ENCODE measurements around the gene ZCCHC14. TPM values are rescaled to one million over a fixed set of nuclear protein-coding genes. Genes with fewer than 3 reads are reported as not detected.
"Not testable (repeated sequence)": the region's sequence is repeated elsewhere in the genome, so short reads cannot be mapped to it uniquely, and the experiment has no call there.

ZCCHC14 gene
- total and polyA plus RNA-seq, 10 of the 15 experiments (the other 5 are each of a cell fraction or from before 2014, with no cell fraction given): 0.02 to 0.26 (median 0.05) TPM; not detected in 3

DNA sequence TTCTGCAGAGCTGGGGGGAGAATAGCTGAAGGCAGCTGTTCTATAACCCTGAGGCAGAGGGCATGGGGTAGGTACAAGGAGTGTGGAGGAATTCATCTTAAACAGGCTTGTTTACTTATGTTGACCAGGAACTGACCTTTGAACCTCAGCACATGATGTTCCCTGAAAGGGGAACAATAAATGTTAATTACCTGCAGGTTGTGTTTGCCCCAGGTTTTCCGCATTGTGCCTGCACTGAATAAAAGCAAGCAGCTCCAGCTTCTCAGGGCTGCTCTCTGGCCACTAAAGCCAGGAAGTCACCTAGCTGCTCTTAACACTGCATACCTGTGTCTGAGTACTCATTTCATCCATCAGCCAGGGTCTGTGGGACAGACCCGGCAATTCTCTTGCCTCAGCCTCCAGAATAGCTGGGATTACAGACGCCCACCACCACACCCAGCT is 113.5 kb downstream of the ZCCHC14 start:
- in situ Hi-C loops (cut with MboI); H2AFZ ChIP-seq (ENCODE audit: control insufficient read depth, low read depth, low read length); H3K27ac ChIP-seq (ENCODE audit: control insufficient read depth, insufficient read depth); DNase-seq (ENCODE audit: low read depth, low spot score); H3K9me3 ChIP-seq (replicated peaks; ENCODE audit: control insufficient read depth, insufficient read depth, low read length); FAIRE-seq; ATAC-seq; H3K4me3 ChIP-seq; H4K20me1 ChIP-seq (ENCODE audit: control insufficient read depth, insufficient read depth); H3K9ac ChIP-seq (ENCODE audit: control insufficient read depth, insufficient read depth, low read length); intact Hi-C loops (cut with micrococcal nuclease; ENCODE audit: unreplicated experiment); H3K36me3 ChIP-seq (ENCODE audit: control insufficient read depth in 2 of 2, insufficient read depth in 2 of 2, low read length in 1 of 2); BruUV-seq (replicated peaks); SMC1A ChIA-PET (ENCODE audit: uncharacterized antibody, unreplicated experiment); H3K4me1 ChIP-seq (ENCODE audit: control insufficient read depth, insufficient read depth, low read length); H3K27me3 ChIP-seq (replicated peaks in 1 of 2; ENCODE audit: control insufficient read depth in 2 of 2, insufficient read depth in 2 of 2, low read length in 1 of 2): not testable (repeated sequence)
- ChIA-PET RAD21 (ENCODE audit: unreplicated experiment) (interaction anchor here (0.6 kb wide), 1 partner anchor 121 kb away, joined by 4 read pairs; no protein-coding TSS in a partner anchor), CTCF (interaction anchor here (0.9 kb wide), 1 partner anchor 64 kb away, joined by 3 read pairs; no protein-coding TSS in a partner anchor), POLR2A (interaction anchor here (0.6 kb wide), 1 partner anchor 63 kb away, joined by 4 read pairs; no protein-coding TSS in a partner anchor)
- 97% methylated on average over 3 of the region's 3 CpGs for WGBS (ENCODE audit: insufficient coverage, insufficient replicate concordance, low lambda C conversion rate, missing lambda C conversion rate)
- TF ChIP-seq BHLHE40 (IDR thresholded peaks at IDR 0.05; ENCODE audit: borderline replicate concordance in 1 of 2, low read depth in 2 of 2, low read length in 1 of 2) (peak in 1 of 2 experiments; percentile 58; a peak in 2 of 4 replicates), NR2C1 (IDR thresholded peaks at IDR 0.05) (peak; percentile 60)
- Histone ChIP-seq H3K4me2 (ENCODE audit: control insufficient read depth, insufficient read depth) (peak overlapping the region; percentile 9; the same call in 1 of the 2 replicates), H3K79me2 (ENCODE audit: control insufficient read depth, insufficient read depth, low read length) (peaks cover 64% of the 10 kb centered on the region)

DNA sequence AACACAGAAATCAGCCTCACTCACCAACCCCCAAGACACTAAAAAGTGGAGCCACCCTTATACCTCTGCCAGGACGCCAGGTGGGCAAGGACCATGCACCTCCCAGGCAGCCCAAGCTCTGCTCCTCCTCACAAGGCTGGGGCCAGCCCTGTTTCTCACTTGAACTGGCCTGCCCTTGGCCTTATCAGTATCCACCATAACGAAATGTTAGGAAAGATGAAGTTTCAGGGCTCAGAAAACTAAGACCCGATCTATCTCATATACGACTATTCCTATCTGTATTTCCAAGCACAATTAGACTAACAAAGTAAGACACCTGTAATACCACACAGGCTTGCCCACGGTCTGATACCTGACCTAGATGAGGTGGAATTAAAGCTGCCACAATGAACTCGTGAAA is 116.2 kb downstream of the ZCCHC14 start:
- DNase-seq (ENCODE audit: low read depth, low spot score): no peak
- intact Hi-C loops (cut with micrococcal nuclease; ENCODE audit: unreplicated experiment): no loop called here
- FAIRE-seq: no peak
- Histone ChIP-seq H2AFZ (ENCODE audit: control insufficient read depth, low read depth, low read length) (no peak overlapping the region), H3K4me3 (no peak overlapping the region), H3K4me1 (ENCODE audit: control insufficient read depth, insufficient read depth, low read length) (peaks cover 10% of the 10 kb centered on the region), H4K20me1 (ENCODE audit: control insufficient read depth, insufficient read depth) (no peaks in the 10 kb centered on the region), H3K27me3 (replicated peaks in 1 of 2; ENCODE audit: control insufficient read depth in 2 of 2, insufficient read depth in 2 of 2, low read length in 1 of 2) (no peaks in the 10 kb centered on the region), H3K27ac (ENCODE audit: control insufficient read depth, insufficient read depth) (no peak overlapping the region), H3K9ac (ENCODE audit: control insufficient read depth, insufficient read depth, low read length) (no peak overlapping the region), H3K36me3 (ENCODE audit: control insufficient read depth in 2 of 2, insufficient read depth in 2 of 2, low read length in 1 of 2) (peaks cover 0 to 3% of the 10 kb centered on the region in 2 experiments; a peak in 1 of 4 replicates), H3K79me2 (ENCODE audit: control insufficient read depth, insufficient read depth, low read length) (peaks cover 65% of the 10 kb centered on the region), H3K4me2 (ENCODE audit: control insufficient read depth, insufficient read depth) (no peak overlapping the region), H3K9me3 (replicated peaks; ENCODE audit: control insufficient read depth, insufficient read depth, low read length) (no peaks in the 10 kb centered on the region)
- whole genome bisulfite sequencing (ENCODE audit: insufficient coverage, insufficient replicate concordance, low lambda C conversion rate, missing lambda C conversion rate): 91% methylated on average over 6 of the region's 6 CpGs
- POLR2A ChIA-PET: interaction anchor here (1.3 kb wide), 1 partner anchor 12 kb away, joined by 4 read pairs; no protein-coding TSS in a partner anchor
- in situ Hi-C loops (cut with MboI): no loop called here
- RAD21 ChIA-PET (ENCODE audit: unreplicated experiment): no interaction called here
- CTCF ChIA-PET: interaction anchor here (1.9 kb wide), 1 partner anchor 17 kb away, joined by 7 read pairs; no protein-coding TSS in a partner anchor
- no TSS peak for BruUV-seq (replicated peaks)
- ATAC-seq: no peak
- SMC1A ChIA-PET (ENCODE audit: uncharacterized antibody, unreplicated experiment): no interaction called here
- no peak for TF ChIP-seq MYC (IDR thresholded peaks at IDR 0.05; ENCODE audit: insufficient read depth, insufficient read length, insufficient replicate concordance, low read length, severe bottlenecking)
- TF ChIP-seq GATAD2B (conservative IDR thresholded peaks at IDR 0.05; ENCODE audit: low read depth): no peak
- TF ChIP-seq KDM1A (IDR thresholded peaks at IDR 0.05; ENCODE audit: borderline replicate concordance): no peak
- TF ChIP-seq, protein P1, sequence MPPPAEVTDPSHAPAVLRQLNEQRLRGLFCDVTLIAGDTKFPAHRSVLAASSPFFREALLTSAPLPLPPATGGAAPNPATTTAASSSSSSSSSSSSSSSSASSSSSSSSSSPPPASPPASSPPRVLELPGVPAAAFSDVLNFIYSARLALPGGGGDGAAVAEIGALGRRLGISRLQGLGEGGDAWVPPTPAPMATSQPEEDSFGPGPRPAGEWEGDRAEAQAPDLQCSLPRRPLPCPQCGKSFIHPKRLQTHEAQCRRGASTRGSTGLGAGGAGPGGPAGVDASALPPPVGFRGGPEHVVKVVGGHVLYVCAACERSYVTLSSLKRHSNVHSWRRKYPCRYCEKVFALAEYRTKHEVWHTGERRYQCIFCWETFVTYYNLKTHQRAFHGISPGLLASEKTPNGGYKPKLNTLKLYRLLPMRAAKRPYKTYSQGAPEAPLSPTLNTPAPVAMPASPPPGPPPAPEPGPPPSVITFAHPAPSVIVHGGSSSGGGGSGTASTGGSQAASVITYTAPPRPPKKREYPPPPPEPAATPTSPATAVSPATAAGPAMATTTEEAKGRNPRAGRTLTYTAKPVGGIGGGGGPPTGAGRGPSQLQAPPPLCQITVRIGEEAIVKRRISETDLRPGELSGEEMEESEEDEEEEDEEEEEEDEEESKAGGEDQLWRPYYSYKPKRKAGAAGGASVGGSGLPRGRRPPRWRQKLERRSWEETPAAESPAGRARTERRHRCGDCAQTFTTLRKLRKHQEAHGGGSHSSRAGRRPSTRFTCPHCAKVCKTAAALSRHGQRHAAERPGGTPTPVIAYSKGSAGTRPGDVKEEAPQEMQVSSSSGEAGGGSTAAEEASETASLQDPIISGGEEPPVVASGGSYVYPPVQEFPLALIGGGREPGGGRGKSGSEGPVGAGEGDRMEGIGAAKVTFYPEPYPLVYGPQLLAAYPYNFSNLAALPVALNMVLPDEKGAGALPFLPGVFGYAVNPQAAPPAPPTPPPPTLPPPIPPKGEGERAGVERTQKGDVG (CRISPR knock-in tag; IDR thresholded peaks at IDR 0.05): no peak
- no peak for TF ChIP-seq RAD51 (IDR thresholded peaks at IDR 0.05)
- no peak for TF ChIP-seq IKZF1 (conservative IDR thresholded peaks at IDR 0.05)
- TF ChIP-seq ZZZ3 (IDR thresholded peaks at IDR 0.05; ENCODE audit: control insufficient read depth, insufficient read length, low read depth): no peak
- TF ChIP-seq POLR2AphosphoS5 (IDR thresholded peaks at IDR 0.05; ENCODE audit: low read length): no peak
- TF ChIP-seq SUZ12 (IDR thresholded peaks at IDR 0.05; ENCODE audit: unreplicated experiment): no peak
- no peak for TF ChIP-seq SREBF2 (IDR thresholded peaks at IDR 0.05; ENCODE audit: low read length)
- TF ChIP-seq BACH1 (IDR thresholded peaks at IDR 0.05; ENCODE audit: borderline replicate concordance): no peak
- no peak for TF ChIP-seq ETV6 (conservative IDR thresholded peaks at IDR 0.05 in 1 of 2, IDR thresholded peaks at IDR 0.05 in 1 of 2; ENCODE audit: borderline replicate concordance in 1 of 2, low read depth in 1 of 2)
- no peak for TF ChIP-seq POLR2A (IDR thresholded peaks at IDR 0.05; ENCODE audit: low read depth, low read length)
